ENCODE data around the gene PANX2.
"Not testable (repeated sequence)": the region's sequence is repeated elsewhere in the genome, so short reads cannot be mapped to it uniquely, and the experiment has no call there.

DNA sequence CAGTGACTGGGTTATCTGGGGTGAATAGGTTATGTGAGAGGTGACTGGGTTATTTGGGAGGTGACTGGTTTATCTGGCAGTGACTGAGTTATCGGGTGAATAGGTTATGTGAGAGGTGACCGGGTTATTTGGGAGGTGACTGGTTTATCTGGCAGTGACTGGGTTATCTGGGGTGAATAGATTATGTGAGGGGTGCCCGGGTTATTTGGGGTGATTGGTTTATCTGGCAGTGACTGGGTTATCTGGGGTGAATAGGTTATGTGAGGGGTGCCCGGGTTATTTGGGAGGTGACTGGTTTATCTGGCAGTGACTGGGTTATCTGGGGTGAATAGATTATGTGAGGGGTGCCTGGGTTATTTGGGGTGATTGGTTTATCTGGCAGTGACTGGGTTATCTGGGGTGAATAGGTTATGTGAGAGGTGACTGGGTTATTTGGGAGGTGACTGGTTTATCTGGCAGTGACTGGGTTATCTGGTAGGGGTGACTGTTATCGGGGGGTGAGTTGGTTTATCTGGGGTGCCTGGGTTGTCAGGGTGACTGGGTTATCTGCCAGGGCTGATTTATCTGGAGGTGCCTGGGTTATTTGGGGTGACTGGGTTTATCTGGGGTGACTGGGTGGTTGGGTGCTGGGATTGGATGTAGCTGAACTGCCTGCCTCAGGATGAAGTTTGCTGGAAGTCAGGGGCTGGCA is 1.9 kb upstream of the PANX2 start:
- TF ChIP-seq, protein P1, sequence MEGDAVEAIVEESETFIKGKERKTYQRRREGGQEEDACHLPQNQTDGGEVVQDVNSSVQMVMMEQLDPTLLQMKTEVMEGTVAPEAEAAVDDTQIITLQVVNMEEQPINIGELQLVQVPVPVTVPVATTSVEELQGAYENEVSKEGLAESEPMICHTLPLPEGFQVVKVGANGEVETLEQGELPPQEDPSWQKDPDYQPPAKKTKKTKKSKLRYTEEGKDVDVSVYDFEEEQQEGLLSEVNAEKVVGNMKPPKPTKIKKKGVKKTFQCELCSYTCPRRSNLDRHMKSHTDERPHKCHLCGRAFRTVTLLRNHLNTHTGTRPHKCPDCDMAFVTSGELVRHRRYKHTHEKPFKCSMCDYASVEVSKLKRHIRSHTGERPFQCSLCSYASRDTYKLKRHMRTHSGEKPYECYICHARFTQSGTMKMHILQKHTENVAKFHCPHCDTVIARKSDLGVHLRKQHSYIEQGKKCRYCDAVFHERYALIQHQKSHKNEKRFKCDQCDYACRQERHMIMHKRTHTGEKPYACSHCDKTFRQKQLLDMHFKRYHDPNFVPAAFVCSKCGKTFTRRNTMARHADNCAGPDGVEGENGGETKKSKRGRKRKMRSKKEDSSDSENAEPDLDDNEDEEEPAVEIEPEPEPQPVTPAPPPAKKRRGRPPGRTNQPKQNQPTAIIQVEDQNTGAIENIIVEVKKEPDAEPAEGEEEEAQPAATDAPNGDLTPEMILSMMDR (IDR thresholded peaks at IDR 0.05): not testable (repeated sequence)
- not testable (repeated sequence) for TF ChIP-seq POLR2A (IDR thresholded peaks at IDR 0.05)
